ENCODE measurements around the gene STXBP5L. TPM values are rescaled to one million over a fixed set of nuclear protein-coding genes. Genes with fewer than 3 reads are reported as not detected.
"Not testable (repeated sequence)": the region's sequence is repeated elsewhere in the genome, so short reads cannot be mapped to it uniquely, and the experiment has no call there.

Gene STXBP5L
- total RNA-seq, 2 donors from 2014 or later: 0.97 to 3.6 TPM

GRCh38 chr3:121330634-121331033 is 422.6 kb downstream of the STXBP5L start:
- Histone ChIP-seq H3K4me1 (ENCODE audit: control insufficient read depth, insufficient read depth, low read length) (no peaks in the 10 kb centered on the region), H3K27ac (ENCODE audit: low read depth, low read length) (no peak overlapping the region), H3K9me3 (ENCODE audit: control insufficient read depth, low read length) (no peaks in the 10 kb centered on the region), H3K9ac (ENCODE audit: extremely low read depth, low read length, poor library complexity, severe bottlenecking) (no peak overlapping the region), H3K4me3 (ENCODE audit: low read length) (no peak overlapping the region), H3K27me3 (ENCODE audit: control insufficient read depth, insufficient read depth, low read length, poor library complexity, severe bottlenecking) (no peaks in the 10 kb centered on the region), H3K36me3 (ENCODE audit: control insufficient read depth, insufficient read depth, low read length) (no peaks in the 10 kb centered on the region)
- no peaks in the 10 kb centered on the region for H3K4me1 Mint-ChIP-seq
- TF ChIP-seq CTCF (conservative IDR thresholded peaks at IDR 0.05): no peak
- no peak for DNase-seq
- no peak overlapping the region for H3K27ac Mint-ChIP-seq
- H3K27me3 Mint-ChIP-seq (ENCODE audit: insufficient read depth): no peaks in the 10 kb centered on the region
- no peaks in the 10 kb centered on the region for H3K9me3 Mint-ChIP-seq
- 90 to 95% methylated on average over 4 of the region's 4 CpGs for WGBS, 2 experiments (ENCODE audit: insufficient coverage in 1 of 2, insufficient read length in 1 of 2)
- H3K4me3 Mint-ChIP-seq: no peak overlapping the region
- no peaks in the 10 kb centered on the region for H3K36me3 Mint-ChIP-seq (ENCODE audit: low read depth)

DNA sequence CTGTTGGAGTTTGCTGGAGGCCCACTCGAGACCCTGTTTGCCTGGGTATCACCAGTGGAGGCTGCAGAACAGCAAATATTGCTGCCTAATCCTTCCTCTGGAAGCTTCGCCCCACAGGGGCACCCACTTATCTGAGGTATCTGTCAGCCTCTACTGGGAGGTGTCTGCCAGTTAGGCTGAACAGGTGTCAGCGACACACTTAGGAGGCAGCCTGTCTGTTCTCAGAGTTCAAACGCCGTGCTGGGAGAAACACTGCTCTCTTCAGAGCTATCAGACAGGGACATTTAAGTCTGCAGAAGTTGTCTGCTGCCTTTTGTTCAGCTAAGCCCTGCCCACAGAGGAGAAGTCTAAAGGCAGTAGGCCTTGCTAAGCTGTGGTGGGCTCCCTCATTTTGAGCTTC is 448.0 kb downstream of the STXBP5L start:
- not testable (repeated sequence) for H3K4me1 ChIP-seq (ENCODE audit: control insufficient read depth, insufficient read depth, low read length); H3K36me3 ChIP-seq (ENCODE audit: control insufficient read depth, insufficient read depth, low read length); H3K9me3 ChIP-seq (ENCODE audit: control insufficient read depth, low read length); H3K9ac ChIP-seq (ENCODE audit: extremely low read depth, low read length, poor library complexity, severe bottlenecking); H3K27ac ChIP-seq (ENCODE audit: low read depth, low read length); H3K27me3 ChIP-seq (ENCODE audit: control insufficient read depth, insufficient read depth, low read length, poor library complexity, severe bottlenecking); H3K36me3 Mint-ChIP-seq (ENCODE audit: low read depth); H3K4me3 Mint-ChIP-seq; H3K4me3 ChIP-seq (ENCODE audit: low read length); H3K27me3 Mint-ChIP-seq (ENCODE audit: insufficient read depth); DNase-seq; H3K4me1 Mint-ChIP-seq; H3K27ac Mint-ChIP-seq
- peaks cover 13% of the 10 kb centered on the region for H3K9me3 Mint-ChIP-seq
- 89 to 100% methylated on average over 5 of the region's 5 CpGs for WGBS, 2 experiments (ENCODE audit: insufficient coverage in 1 of 2, insufficient read length in 1 of 2)

DNA sequence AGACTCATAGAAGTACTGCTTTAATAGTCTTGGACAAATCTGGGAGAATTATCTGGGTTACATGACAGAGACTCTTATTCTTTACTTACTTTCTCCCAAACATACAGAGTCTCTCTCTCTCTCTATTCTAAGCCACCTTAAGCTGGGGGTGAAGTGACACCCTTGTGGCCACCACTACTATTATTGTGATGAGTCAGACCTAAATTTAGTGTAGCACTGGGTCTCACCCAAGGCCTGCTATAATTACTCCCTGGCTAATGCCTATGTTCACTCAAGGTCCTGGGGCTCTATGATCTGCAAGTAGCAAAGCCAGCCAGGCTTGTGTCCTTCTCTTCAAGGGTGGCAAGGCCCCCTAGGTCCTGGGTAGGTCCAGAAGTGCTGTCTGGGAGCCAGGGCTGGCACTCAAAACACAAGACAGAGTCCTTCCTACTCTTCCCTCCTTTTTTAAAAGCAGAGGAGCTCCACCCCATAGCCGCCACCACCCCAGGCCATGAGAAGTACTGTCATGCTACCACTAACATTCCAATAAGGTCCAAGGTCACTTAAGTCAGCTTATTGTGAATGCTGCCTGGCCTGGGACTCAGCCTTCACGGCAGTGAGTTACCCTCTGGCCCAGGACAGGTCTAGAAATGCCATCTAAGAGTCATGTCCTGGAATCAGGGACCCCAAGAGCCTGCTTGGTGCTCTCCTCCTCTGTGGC is 454.2 kb downstream of the STXBP5L start:
- no peak for DNase-seq
- Mint-ChIP-seq H3K27ac (no peak overlapping the region), H3K9me3 (no peaks in the 10 kb centered on the region), H3K36me3 (ENCODE audit: low read depth) (no peaks in the 10 kb centered on the region), H3K4me1 (no peaks in the 10 kb centered on the region), H3K4me3 (no peak overlapping the region), H3K27me3 (ENCODE audit: insufficient read depth) (no peaks in the 10 kb centered on the region)
- no peak for TF ChIP-seq CTCF (conservative IDR thresholded peaks at IDR 0.05)
- H3K27ac ChIP-seq (ENCODE audit: low read depth, low read length): no peak overlapping the region
- H3K4me1 ChIP-seq (ENCODE audit: control insufficient read depth, insufficient read depth, low read length): no peaks in the 10 kb centered on the region
- 80 to 100% methylated on average over 1 to 2 of the region's 2 CpGs for WGBS, 2 experiments (ENCODE audit: insufficient coverage in 1 of 2, insufficient read length in 1 of 2)
- no peaks in the 10 kb centered on the region for H3K36me3 ChIP-seq (ENCODE audit: control insufficient read depth, insufficient read depth, low read length)
- no peak overlapping the region for H3K4me3 ChIP-seq (ENCODE audit: low read length)
- H3K27me3 ChIP-seq (ENCODE audit: control insufficient read depth, insufficient read depth, low read length, poor library complexity, severe bottlenecking): no peaks in the 10 kb centered on the region
- no peaks in the 10 kb centered on the region for H3K9me3 ChIP-seq (ENCODE audit: control insufficient read depth, low read length)
- no peak overlapping the region for H3K9ac ChIP-seq (ENCODE audit: extremely low read depth, low read length, poor library complexity, severe bottlenecking)

GRCh38 chr3:121388308-121388707 is 480.3 kb downstream of the STXBP5L start:
- not testable (repeated sequence) for H3K36me3 Mint-ChIP-seq (ENCODE audit: low read depth); H3K27ac ChIP-seq (ENCODE audit: low read depth, low read length); H3K4me1 ChIP-seq (ENCODE audit: control insufficient read depth, insufficient read depth, low read length); H3K4me1 Mint-ChIP-seq; H3K9ac ChIP-seq (ENCODE audit: extremely low read depth, low read length, poor library complexity, severe bottlenecking); H3K27me3 ChIP-seq (ENCODE audit: control insufficient read depth, insufficient read depth, low read length, poor library complexity, severe bottlenecking); H3K27me3 Mint-ChIP-seq (ENCODE audit: insufficient read depth); H3K4me3 ChIP-seq (ENCODE audit: low read length); H3K9me3 ChIP-seq (ENCODE audit: control insufficient read depth, low read length); H3K4me3 Mint-ChIP-seq; H3K36me3 ChIP-seq (ENCODE audit: control insufficient read depth, insufficient read depth, low read length); DNase-seq; H3K27ac Mint-ChIP-seq
- H3K9me3 Mint-ChIP-seq: peaks cover 17% of the 10 kb centered on the region
- 86 to 87% methylated on average over 2 to 3 of the region's 3 CpGs for WGBS, 2 experiments (ENCODE audit: insufficient coverage in 1 of 2, insufficient read length in 1 of 2)

DNA sequence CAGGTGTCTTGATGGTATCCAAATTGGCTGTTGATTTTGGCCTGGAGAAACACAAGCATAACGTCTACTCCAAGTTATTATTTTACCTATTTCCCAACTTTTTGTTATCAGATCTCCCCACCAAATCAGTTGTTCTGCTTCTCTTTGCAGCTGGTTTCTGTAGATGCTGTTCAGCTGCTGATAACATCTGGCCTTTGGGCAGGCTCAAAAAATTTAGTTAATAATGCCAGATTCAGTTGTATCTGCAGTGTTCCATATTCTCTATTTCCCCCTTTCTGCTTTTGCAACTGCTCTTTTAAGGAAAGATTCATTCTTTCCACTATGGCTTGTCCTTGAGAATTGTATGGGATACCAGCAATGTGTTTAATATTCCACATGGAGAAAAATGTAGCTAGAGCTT is 488.0 kb downstream of the STXBP5L start:
- H3K9me3 Mint-ChIP-seq: peaks cover 18% of the 10 kb centered on the region
- H3K4me1 Mint-ChIP-seq; H3K9me3 ChIP-seq (ENCODE audit: control insufficient read depth, low read length): not testable (repeated sequence)

GRCh38 chr3:121398051-121398450 is 490.0 kb downstream of the STXBP5L start:
- not testable (repeated sequence) for H3K36me3 Mint-ChIP-seq (ENCODE audit: low read depth); H3K4me3 ChIP-seq (ENCODE audit: low read length); H3K27ac Mint-ChIP-seq; H3K27me3 Mint-ChIP-seq (ENCODE audit: insufficient read depth); H3K4me1 ChIP-seq (ENCODE audit: control insufficient read depth, insufficient read depth, low read length); H3K9me3 ChIP-seq (ENCODE audit: control insufficient read depth, low read length); H3K9ac ChIP-seq (ENCODE audit: extremely low read depth, low read length, poor library complexity, severe bottlenecking); DNase-seq; H3K27me3 ChIP-seq (ENCODE audit: control insufficient read depth, insufficient read depth, low read length, poor library complexity, severe bottlenecking); H3K36me3 ChIP-seq (ENCODE audit: control insufficient read depth, insufficient read depth, low read length); H3K27ac ChIP-seq (ENCODE audit: low read depth, low read length); H3K4me3 Mint-ChIP-seq; H3K4me1 Mint-ChIP-seq
- peaks cover 18% of the 10 kb centered on the region for H3K9me3 Mint-ChIP-seq
- 91 to 92% methylated on average over 5 to 7 of the region's 8 CpGs for WGBS, 2 experiments (ENCODE audit: insufficient coverage in 1 of 2, insufficient read length in 1 of 2)

More for the DNA sequence above, 488.0 kb downstream of the STXBP5L start:
- H3K27me3 ChIP-seq (ENCODE audit: control insufficient read depth, insufficient read depth, low read length, poor library complexity, severe bottlenecking); H3K36me3 Mint-ChIP-seq (ENCODE audit: low read depth); H3K4me3 ChIP-seq (ENCODE audit: low read length); H3K27ac ChIP-seq (ENCODE audit: low read depth, low read length); H3K27ac Mint-ChIP-seq; H3K9ac ChIP-seq (ENCODE audit: extremely low read depth, low read length, poor library complexity, severe bottlenecking); H3K4me1 ChIP-seq (ENCODE audit: control insufficient read depth, insufficient read depth, low read length); DNase-seq; H3K27me3 Mint-ChIP-seq (ENCODE audit: insufficient read depth); H3K4me3 Mint-ChIP-seq; H3K36me3 ChIP-seq (ENCODE audit: control insufficient read depth, insufficient read depth, low read length): not testable (repeated sequence)
- no CpG with 5 or more reads among the region's 1 CpG for whole genome bisulfite sequencing, 2 experiments (ENCODE audit: insufficient coverage in 1 of 2, insufficient read length in 1 of 2)
